Stimulated activated CD8-positive, alpha-beta memory T cell treated with anti-CD3 and anti-CD28 coated beads, Interleukin-15, amount 100 ng/mL, for 4 hours (primary cell): ENCODE results near the gene GPRC6A.
"Not testable (repeated sequence)": the region's sequence is repeated elsewhere in the genome, so short reads cannot be mapped to it uniquely, and the experiment has no call there.

ENCODE experiments used
- DNase-seq, 2 donors: peaks; one replicate each; pipeline ENCODE4 v3.0.0-alpha.2; 2020; ENCODE audit warnings: low read depth in 2 of 2

The GPRC6A gene, protein sequence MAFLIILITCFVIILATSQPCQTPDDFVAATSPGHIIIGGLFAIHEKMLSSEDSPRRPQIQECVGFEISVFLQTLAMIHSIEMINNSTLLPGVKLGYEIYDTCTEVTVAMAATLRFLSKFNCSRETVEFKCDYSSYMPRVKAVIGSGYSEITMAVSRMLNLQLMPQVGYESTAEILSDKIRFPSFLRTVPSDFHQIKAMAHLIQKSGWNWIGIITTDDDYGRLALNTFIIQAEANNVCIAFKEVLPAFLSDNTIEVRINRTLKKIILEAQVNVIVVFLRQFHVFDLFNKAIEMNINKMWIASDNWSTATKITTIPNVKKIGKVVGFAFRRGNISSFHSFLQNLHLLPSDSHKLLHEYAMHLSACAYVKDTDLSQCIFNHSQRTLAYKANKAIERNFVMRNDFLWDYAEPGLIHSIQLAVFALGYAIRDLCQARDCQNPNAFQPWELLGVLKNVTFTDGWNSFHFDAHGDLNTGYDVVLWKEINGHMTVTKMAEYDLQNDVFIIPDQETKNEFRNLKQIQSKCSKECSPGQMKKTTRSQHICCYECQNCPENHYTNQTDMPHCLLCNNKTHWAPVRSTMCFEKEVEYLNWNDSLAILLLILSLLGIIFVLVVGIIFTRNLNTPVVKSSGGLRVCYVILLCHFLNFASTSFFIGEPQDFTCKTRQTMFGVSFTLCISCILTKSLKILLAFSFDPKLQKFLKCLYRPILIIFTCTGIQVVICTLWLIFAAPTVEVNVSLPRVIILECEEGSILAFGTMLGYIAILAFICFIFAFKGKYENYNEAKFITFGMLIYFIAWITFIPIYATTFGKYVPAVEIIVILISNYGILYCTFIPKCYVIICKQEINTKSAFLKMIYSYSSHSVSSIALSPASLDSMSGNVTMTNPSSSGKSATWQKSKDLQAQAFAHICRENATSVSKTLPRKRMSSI

DNA sequence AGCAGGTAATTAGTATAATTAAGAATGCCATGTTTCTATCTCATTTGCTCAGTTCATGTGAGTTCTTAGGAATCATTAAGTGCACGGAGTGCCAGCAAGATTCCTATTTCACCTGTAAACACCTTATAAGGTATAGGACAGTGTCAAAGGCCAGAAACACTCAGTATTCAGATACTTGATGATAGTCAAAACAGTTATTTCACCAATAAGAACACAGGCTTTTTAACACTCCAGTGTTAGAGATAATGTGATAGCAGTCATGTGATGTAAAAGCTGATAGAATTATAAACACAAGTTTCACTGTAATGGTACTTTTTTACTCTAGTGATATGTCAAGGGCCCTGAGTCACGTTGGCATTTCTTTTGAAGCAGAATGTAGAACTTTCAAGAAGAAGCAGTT lies at the start of gene GPRC6A:
GPRC6A (minus strand) TSS at position 101 of the 400 bp plus-strand sequence; CDS start at position 31, 70 bp downstream.
- DNase-seq = no peak

DNA sequence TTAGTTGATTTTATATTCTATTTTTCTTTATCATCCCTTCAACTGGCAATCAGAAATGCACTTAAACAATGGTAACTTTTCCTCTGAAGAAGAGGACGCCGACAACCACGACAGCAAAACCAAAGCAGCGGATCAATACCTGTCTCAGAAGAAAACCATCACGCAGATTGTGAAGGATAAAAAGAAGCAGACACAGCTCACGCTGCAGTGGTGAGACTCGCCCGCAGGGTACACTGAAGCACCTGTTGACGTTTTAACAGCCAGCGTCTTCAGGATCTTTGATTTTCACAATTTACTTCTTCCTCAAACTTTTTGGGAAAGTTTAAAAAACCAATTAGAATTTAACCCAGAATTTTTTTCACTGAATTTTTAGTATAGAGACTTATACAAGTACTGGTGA lies 48.9 kb upstream of the GPRC6A start:
- DNase-seq = no peak

DNA sequence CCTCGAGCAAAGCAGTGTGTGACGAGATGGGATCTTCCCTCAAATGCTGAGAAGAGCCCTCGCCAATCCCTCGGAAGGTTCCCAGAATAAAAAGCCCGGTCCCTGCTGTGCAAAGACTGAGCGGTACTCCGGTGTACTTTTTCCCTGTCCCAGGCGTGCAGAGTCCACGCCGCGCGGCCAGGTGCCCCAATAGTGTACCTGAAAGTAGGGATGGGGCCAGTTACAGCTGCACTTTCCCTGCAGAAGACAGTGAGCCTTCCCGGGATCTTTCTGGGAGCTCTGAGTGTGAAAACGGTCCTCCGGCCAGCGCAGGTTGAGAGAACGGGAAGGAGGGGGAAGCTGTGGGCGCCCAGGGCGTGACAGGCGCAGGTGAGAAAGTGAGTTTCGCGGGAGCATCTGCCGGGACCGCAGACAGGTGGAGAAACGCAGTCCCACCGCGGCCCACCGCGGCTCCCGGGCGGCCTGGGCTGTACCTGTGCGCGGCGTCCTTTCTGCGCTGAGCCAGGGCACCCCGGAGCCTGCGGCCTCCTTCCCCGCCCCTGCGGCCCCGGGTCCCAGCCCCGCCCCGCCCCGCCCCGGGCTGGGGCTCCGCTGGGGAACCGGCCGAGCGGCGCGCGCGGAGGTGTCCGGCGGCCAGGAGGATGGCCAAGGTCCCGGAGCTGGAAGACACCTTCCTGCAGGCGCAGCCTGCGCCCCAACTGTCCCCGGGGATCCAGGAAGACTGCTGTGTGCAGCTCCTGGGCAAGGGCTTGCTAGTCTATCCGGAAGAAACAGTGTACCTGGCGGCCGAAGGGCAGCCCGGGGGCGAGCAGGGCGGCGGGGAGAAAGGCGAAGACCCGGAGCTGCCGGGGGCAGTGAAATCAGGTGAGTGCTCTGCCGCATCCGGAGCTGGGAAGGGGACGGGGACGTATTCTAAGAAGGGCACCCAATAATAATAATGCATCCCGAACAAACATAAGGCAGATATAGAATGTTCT lies 48.0 kb upstream of the GPRC6A start, which contains the start of gene RFX6:
RFX6 (plus strand) TSS at position 608 of the 977 bp plus-strand sequence; CDS start at position 642, 34 bp downstream.
- no peak for DNase-seq

DNA sequence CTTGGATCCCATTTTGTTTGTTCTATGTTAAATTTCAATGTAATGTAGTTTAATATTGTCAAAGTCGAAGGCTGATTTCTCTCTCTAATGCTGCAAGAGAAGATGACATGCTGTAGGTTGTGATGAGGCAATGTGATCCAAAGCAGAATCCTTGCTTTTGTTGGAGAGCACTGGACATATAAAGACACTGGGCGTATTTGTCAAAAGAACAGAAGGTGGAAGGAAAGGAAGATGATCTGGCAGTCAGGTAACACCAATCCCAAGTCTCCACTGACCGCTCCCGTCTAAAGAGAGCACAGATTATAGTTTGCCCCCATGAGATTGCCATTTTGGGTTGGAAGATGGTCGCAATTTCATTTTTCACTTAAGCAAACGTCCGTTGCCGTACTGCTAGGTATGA lies 47.2 kb upstream of the GPRC6A start:
- DNase-seq = no peak

DNA sequence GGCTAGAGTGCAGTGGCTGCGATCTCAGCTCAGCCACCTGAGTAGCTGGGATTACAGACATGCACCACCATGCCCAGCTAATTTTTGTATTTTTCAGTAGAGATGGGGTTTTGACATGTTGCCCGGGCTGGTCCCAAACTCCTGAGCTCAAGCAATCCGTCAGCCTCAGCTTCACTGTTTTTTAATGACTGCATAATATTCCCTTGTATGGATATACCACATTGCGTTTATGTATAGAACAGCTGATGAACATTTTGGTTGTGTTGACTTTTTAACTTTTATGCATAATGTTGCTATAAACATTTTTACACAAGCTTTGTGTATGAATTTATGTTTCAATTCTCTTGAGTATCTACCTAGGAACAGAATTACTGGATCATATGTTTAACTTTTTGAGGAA lies 43.9 kb upstream of the GPRC6A start:
- no peak for DNase-seq

DNA sequence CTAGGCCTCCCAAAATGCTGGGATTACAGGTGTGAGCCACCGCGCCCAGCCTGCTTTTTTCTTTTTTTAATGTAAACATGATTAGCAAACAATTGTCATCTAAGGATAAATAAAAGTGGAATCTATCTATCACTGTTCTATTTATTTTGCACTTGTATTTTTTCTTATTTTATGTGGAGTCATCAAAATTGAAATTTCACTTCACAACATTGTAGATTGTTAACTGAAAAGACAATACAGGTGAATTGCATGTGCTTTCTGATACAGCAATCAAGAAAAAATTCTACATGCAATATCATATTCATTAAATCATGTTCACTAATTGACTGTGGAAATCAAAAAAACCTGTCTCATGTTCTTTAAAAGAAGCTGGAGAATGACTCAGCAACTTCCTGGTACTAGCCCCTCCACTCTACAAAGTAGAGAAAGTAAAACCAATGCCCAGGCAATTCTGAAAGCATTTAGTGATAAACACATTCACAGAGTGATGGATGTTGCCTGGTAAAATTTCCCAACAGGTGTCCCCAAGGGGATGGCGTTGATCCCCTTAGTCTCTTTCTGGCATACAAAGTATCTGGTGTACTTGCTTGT lies 37.5 kb upstream of the GPRC6A start:
- no peak for DNase-seq

DNA sequence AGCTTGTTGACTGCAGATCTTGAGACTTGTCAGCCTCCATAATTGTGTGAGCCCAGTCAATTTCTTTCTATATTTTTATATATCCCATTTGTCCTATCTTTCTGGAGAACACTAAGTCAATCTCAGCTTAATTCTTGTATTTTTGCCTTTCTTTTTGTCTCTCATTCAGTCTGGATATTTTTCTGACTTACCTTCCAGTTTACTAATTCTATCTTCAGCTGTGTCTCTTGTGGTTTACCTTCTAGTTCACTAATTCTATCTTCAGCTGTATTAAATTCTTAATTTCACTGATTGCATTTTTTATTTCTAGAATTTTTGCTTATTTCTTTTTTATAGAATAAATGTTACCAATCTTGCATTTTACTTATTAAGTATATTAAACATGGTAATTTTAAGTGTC lies 30.4 kb upstream of the GPRC6A start:
- no peak for DNase-seq

DNA sequence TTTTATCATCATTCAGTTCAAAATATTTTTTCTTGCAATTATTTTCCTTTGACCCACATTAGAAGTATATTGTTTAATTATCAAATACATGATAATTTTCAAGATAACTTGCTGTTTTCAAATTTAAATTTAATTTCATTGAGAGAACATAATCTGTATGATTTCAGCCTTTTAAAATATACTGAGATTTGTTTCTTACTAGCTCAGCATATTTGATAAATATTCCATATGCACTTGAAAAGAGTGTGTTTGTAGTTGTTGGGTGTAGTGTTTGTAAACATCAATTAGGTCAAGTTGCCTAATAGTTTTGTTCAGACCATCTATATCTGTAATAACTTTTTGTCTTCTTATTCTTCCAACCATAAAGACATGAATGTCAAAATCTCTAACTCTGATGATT lies 29.2 kb upstream of the GPRC6A start:
- DNase-seq = no peak

DNA sequence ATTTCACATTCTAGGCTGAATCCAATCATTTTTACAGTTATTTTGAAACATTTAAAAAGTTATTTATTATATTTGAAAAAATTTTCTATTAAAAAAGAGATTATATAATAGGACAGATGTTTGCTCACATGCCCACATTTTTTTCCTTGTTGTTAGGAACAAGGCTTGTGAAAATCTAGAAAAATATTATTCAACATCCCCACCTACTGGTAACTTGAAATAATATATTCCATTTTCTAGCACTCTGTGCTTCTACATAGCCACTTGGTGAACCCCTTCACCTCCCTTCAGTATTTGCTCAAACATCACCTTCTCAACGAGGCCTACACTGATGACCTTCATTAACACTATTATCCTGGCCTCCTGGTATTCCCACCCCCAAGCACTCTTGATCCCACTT lies 18.3 kb upstream of the GPRC6A start:
- no peak for DNase-seq

DNA sequence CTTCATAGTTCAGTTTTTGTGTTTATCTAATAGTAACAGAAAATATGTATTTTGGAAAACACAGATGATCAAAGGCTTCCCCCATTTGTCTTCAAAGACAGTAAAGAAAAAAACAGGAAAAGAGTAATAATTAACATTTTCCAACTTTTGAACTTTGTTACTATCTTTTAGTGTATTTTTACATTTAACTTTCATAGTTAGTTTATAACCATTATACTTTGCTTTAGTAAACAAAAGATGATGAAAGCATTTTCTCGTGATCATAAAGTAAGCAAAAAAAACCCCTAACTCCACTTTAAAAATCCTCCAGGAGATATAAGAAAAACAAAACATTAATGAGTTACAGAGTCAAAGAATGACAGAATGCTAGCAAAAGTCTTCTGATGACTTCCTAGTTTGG lies 13.6 kb upstream of the GPRC6A start:
- DNase-seq = no peak

DNA sequence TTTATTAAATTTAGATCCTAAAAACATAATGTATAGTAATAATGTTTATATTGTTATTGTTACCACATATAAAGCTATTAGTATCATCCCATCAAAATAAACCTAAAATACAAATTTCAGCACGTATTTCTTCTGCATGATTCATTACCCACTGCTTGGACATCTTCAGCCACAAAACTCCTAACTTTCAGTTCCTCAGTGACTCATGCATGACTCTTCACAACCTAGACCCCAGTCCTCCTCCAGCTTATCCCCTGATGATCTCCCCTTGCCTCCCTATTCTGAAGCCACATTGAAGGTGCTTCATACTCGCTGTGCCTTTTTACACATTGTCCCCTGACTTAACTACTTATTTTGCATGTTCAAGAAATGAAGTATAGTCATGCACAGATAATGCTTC lies 11.2 kb upstream of the GPRC6A start:
- DNase-seq = no peak

DNA sequence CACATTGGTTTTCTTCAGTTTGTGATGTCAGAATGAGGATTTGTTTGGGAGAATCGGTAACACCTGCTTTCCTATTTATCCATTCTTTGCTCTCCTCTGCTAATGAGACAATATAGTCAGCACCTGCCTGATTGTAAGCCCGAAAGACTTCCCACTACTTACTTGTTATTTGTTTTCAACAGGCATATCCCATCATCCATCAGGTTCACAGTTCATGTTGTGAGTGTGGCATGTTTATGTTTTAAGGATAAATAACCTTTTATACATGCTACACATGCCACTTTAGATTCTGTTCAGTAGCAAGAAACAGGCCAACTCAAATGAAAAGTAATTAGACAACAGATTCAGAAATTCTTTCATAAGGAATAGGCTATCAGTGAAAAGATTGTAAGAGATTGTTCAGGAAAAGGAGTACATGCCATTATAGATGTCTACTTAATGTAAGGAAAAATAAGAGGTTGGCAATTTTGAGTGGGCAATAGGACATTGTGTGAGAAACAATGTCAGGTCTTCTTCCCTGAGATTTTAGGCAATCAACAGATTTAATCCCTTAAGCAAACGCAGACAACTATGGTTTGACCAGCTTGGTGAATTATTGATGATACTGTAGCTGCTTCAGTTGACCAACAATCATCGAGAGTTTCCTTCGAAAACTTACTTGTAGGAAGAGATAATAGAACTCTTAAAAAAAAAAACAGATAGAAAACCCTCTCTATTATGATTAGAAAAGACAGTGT lies 7.9 kb upstream of the GPRC6A start:
- no peak for DNase-seq

DNA sequence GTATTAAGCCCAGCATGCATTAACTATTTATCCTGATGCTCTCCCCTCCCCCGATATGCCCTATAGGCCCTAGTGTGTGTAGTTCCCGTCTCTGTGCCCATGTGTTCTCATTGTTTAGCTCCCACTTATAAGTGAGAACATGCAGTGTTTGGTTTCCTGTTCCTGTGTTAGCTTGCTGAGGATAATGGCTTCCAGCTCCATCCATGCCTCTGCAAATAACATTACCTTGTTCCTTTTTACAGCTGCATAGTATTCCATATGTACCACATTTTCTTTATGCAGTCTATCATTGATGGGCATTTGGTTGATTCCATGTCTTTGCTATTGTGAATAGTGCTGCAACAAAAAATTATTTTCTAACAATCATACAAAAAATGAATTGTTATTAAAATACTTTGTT lies 5.6 kb upstream of the GPRC6A start:
- DNase-seq = not testable (repeated sequence)

DNA sequence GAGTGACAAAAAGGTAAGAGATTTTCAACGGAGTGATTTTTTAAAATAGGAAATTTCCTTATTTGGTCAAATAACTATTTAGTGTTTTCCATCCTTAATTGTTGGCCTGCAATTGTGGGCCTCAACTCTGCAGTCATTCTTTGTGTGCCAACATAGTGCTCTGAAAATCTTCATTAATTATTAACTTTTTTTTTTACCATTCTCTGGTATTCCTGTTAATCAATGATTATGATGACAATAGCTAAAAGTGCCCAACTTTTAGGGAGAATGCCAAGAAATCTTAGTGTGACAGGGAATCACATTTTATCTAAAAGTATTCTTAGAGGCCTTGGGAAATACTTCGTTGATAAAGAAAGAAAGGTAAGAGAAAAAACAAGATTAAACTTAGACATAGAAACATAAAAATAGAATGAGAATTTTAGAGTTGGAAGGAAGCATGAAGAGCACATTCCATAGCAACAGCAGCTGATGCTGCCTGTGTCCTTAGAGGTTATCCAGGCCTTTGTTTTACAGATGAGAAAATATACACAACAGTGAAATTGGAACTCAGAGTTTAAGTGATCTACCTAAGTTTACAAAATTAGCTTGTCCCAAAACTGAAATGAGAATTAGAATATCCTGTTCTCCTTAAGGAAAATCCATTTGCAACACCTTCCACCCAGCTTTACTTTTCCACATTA lies 1.2 kb downstream of the GPRC6A start:
- no peak for DNase-seq

DNA sequence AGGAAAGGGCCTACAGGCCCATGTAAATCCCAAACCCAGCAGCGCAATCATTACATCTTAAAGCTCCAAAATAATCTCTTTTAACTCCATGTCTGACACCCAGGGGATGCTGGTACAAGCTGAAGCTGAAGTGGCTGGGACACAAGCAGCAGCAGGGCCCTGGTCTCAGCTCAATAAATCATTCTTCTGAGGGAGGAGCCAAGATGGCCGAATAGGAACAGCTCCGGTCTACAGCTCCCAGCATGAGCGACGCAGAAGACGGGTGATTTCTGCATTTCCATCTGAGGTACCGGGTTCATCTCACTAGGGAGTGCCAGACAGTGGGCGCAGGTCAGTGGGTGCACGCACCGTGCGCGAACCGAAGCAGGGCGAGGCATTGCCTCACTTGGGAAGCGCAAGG lies 12.5 kb downstream of the GPRC6A start:
- DNase-seq = not testable (repeated sequence)

DNA sequence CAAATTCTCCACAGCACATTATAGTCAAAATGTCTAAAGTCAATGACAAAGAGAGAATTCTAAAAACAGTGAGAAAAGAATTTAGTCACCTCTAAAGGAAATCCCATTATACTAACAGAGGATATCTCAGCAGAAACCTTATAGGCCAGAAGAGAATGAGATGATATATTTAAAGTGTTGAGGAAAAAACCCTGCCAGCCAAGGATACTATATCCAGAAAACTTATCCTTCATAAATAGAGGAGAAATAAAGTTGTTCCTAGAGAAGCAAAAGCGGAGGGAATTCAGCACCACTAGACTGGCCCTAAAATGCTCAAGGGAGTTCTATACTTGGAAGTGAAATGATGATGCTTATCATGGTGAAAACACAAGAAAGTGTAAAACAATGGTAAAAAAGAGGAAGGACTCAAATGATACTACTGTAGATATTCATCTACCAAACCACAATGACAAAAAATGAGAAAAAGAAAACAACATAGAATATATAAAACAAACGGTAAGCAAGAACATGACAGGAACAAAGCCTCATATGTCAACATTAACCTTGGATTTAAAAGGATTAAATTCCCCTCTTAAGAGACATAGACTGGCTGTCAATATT lies 16.7 kb downstream of the GPRC6A start:
- DNase-seq = no peak

DNA sequence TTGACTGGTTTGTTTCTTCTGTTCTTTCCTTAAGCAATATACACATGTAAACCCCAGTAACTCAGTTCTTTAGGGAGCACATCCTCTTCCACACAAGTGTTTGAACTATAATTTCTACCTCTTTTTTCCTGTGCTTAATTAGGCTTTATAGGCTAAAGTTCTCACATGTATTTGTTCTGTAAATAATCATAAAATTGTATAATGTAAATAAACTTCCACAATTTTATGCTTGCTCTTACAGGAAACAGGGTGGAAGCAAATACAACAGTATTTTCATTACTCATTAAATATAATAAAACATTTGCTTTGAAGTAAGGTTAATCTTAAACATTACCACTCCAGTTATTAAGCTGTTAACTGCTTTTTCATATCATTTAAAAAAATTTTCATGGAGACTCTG lies 26.9 kb downstream of the GPRC6A start:
- DNase-seq = no peak

DNA sequence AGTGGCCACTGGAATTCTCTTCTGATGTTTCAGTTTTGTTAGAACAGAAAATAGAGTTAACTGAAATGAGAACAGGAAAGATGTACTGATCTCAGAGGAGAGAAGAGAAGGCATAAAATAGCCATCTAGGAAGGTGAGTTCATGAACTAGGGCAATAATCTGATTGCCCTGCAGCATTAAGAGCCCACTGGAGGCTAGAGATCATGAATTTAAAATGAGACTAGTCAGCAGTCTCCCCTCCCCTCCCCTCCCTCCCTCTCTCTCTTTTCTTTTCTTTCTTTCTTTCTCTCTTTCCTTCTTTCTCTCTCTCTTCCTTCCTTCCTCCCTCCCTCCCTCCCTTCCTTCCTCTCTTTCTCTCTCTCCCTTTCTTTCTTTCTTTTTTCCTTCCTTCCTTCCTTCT lies 28.9 kb downstream of the GPRC6A start:
- no peak for DNase-seq

DNA sequence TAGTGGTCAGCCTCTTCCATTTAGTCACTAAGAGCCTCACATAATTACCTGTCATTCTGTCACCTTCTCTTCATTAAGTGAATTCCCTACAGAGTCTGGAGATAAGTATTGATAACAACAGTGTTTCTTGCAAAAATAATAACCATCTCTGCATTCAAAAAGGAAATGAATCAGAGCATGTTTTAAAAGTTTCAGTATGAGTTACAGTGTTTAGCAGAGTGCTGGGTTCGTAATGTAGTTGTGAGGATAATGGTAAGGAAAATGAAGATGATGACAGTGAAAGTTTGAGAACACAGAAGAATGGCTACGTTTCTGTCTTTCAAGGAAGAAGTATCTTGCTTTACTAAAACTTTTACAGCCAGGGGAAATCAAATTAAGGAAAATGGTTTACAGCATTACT lies 31.3 kb downstream of the GPRC6A start:
- DNase-seq = no peak
